K562 (cell line): ENCODE data around the gene SYNJ2. TPM values are rescaled to one million over a fixed set of nuclear protein-coding genes. Genes with fewer than 3 reads are reported as not detected.
A peak's percentile ranks its signal among the peaks of the same experiment; 100 is the strongest.

Experiments
- CREB1 ChIP-seq, 2 experiments: sonication (generic) in 1 of 2; formaldehyde crosslinking in 1 of 2; IDR thresholded peaks; 2 replicates each; pipeline versions ENCODE4 v1.6.1 to v1.8.0; 2012 to 2022; ENCODE audit warnings: inconsistent platforms in 1 of 2, mild to moderate bottlenecking in 1 of 2, missing genetic modification reagents in 1 of 2, moderate library complexity in 1 of 2
- ELF4 ChIP-seq: fragments of 450-650 bp; formaldehyde crosslinking; IDR thresholded peaks from 2 replicates; pipeline ENCODE4 v1.4.0; 2022; ENCODE audit warnings: missing genetic modification characterization
- FOXJ2 ChIP-seq: fragments of 200-800 bp; sonication (Bioruptor generic); IDR thresholded peaks from 2 replicates; pipeline ENCODE4 v1.6.1; 2016; ENCODE audit warnings: missing genetic modification characterization, missing compliant biosample characterization
- GATAD2B ChIP-seq: fragments of 450-650 bp; IDR thresholded peaks from 2 replicates; pipeline ENCODE4 v1.6.1; 2017; ENCODE audit warnings: mild to moderate bottlenecking, borderline replicate concordance
- GTF2A2 ChIP-seq: IDR thresholded peaks from 2 replicates; pipeline ENCODE4 v1.6.1; 2016; ENCODE audit warnings: mild to moderate bottlenecking, missing genetic modification characterization, missing compliant biosample characterization
- LARP7 ChIP-seq: fragments of 450-650 bp; IDR thresholded peaks from 2 replicates; pipeline ENCODE4 v1.6.1; 2016
- MTF1 ChIP-seq: fragments of 250-450 bp; sonication (Bioruptor Pico); IDR thresholded peaks from 2 replicates; pipeline ENCODE4 v1.9.0; 2021; ENCODE audit warnings: moderate library complexity, mild to moderate bottlenecking, inconsistent platforms, borderline replicate concordance
- MYBL2 ChIP-seq, 2 experiments: fragments of 450-650 bp in 1 of 2; sonication (generic) in 1 of 2; formaldehyde crosslinking in 1 of 2; IDR thresholded peaks; 2 replicates each; pipeline versions ENCODE4 v1.6.1 to v1.8.1; 2017 to 2022; ENCODE audit warnings: borderline replicate concordance in 1 of 2, inconsistent platforms in 1 of 2, low read depth in 1 of 2, mild to moderate bottlenecking in 1 of 2, missing genetic modification reagents in 1 of 2, moderate library complexity in 1 of 2
- NCOA4 ChIP-seq: fragments of 450-650 bp; IDR thresholded peaks from 2 replicates; pipeline ENCODE4 v1.6.1; 2018; ENCODE audit warnings: mild to moderate bottlenecking; ENCODE audit not compliant: partially characterized antibody
- NELFE ChIP-seq: IDR thresholded peaks from 2 replicates; pipeline ENCODE4 v1.6.1; 2011; ENCODE audit warnings: mild to moderate bottlenecking; ENCODE audit not compliant: insufficient read depth, insufficient read length
- OTX1 ChIP-seq: fragments of 450-650 bp; formaldehyde crosslinking; IDR thresholded peaks from 2 replicates; pipeline ENCODE4 v1.4.0; 2022; ENCODE audit warnings: mild to moderate bottlenecking
- PHB ChIP-seq: fragments of 250-450 bp; sonication (Bioruptor Pico); IDR thresholded peaks from 2 replicates; pipeline ENCODE4 v1.5.0; 2021
- POLR3G ChIP-seq: IDR thresholded peaks from 2 replicates; pipeline ENCODE4 v1.6.1; 2011; ENCODE audit not compliant: insufficient read length, insufficient replicate concordance; ENCODE audit errors: extremely low read depth
- SIN3A ChIP-seq, 2 experiments: fragments of 150-350 bp in 1 of 2; IDR thresholded peaks; 2 replicates each; pipeline ENCODE4 v1.6.1; 2011 to 2016; ENCODE audit warnings: borderline replicate concordance in 2 of 2, low read depth in 2 of 2, low read length in 2 of 2, mild to moderate bottlenecking in 2 of 2, moderate library complexity in 2 of 2; ENCODE audit not compliant: control insufficient read depth in 1 of 2
- SMARCC2 ChIP-seq: fragments of 450-650 bp; IDR thresholded peaks from 2 replicates; pipeline ENCODE4 v1.6.1; 2017; ENCODE audit warnings: antibody characterized with exemption, moderate library complexity, mild to moderate bottlenecking, low read depth
- TAF1 ChIP-seq: IDR thresholded peaks from 2 replicates; pipeline ENCODE4 v1.6.1; 2011; ENCODE audit warnings: mild to moderate bottlenecking, low read length, moderate library complexity; ENCODE audit not compliant: insufficient read depth, control insufficient read depth, severe bottlenecking; ENCODE audit errors: extremely low read depth
- ZNF75A ChIP-seq: fragments of 450-650 bp; formaldehyde crosslinking; IDR thresholded peaks from 2 replicates; pipeline ENCODE4 v1.4.0; 2020; ENCODE audit warnings: mild to moderate bottlenecking
- polyA plus RNA-seq, 8 experiments: library from polyadenylated mRNA; depleted of rRNA in 4 of 8; stranded (reverse) in 5 of 8; unstranded in 3 of 8; fragments of >200 nt; fragmentation: Nextera tagmentation in 2 of 8; fragmentation: Illumina TruSeq in 1 of 8; extraction: Ambion mirVana in 2 of 8; extraction: Trizol in 1 of 8; gene quantifications; 2 replicates each; pipeline versions ENCODE4 v1.2.1 to v1.2.3, GENCODE V29; 2011 to 2014; ENCODE audit warnings: inconsistent platforms in 1 of 8, missing spikeins in 1 of 8
- total RNA-seq, 7 experiments: library from RNA; depleted of rRNA in 6 of 7; stranded (reverse); fragments of >200 nt in 6 of 7; fragmentation: Illumina TruSeq in 2 of 7; extraction: Trizol in 2 of 7; gene quantifications; 2 replicates each; pipeline versions ENCODE4 v1.2.1 to v1.2.3, GENCODE V29; 2011 to 2021; ENCODE audit warnings: low replicate concordance in 1 of 7
- TF ChIP-seq, protein P1 (sequence below): fragments of 250-450 bp; sonication (Bioruptor Pico); IDR thresholded peaks from 2 replicates; pipeline ENCODE4 v1.8.0; 2022; ENCODE audit warnings: inconsistent platforms, mild to moderate bottlenecking, moderate library complexity, borderline replicate concordance
- TF ChIP-seq, protein P2 (sequence below): fragments of 450-650 bp; formaldehyde crosslinking; IDR thresholded peaks from 2 replicates; pipeline ENCODE4 v1.4.0; 2022; ENCODE audit warnings: missing genetic modification characterization
- TF ChIP-seq, protein P3 (sequence below): IDR thresholded peaks from 2 replicates; pipeline ENCODE4 v1.6.1; 2011; ENCODE audit warnings: borderline replicate concordance, low read depth, mild to moderate bottlenecking, moderate library complexity, low read length; ENCODE audit not compliant: insufficient read depth, poor library complexity, severe bottlenecking
- TF ChIP-seq, protein P4 (sequence below): fragments of 250-450 bp; sonication (Bioruptor Pico); IDR thresholded peaks from 2 replicates; pipeline ENCODE4 v1.8.0; 2021; ENCODE audit warnings: moderate library complexity, mild to moderate bottlenecking, inconsistent platforms

SYNJ2 gene
- total and polyA plus RNA-seq, 9 of the 15 experiments (the other 6 are each of a cell fraction or from before 2014, with no cell fraction given): 3.0 to 27.7 (median 17.8) TPM

DNA sequence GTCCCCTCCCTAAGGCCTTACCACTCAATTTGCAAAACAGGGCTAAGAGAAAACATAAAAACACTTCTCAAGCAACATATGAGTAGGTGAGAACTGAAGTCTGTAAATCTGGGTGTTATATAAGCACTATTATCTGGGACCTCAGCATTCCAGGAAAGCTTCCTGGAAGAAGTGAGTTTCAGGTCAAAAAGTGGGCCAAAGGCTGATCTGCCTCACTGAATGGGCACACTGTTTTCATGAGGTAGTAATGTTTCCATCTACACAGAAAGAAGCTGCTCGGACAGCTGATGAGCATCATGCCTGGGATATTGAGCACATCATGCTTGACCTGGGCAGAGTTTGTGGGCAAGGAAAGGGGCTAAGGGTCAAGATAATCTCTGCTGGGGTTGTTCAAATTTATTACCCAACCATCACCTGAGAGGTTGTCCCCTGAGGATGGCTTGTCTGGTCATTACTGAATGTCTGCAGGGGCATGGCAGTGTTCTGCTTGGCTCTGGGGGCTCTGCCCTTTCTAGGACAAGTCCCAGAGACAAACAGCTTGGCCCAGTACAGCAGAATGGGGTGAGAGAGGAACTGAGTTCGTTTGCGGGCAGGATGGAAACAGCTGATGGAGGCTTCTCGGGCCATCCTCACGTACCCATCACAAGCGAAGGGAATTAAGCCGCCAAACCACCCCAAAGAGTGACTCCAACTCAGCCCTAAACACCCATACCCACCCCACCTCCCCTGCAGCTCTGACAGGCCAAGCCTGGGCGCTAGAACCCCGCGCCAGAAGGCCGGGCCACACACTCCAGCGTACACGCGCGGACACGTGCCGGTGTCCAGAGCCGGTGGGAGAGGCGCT, 1.2 kb upstream of the SYNJ2 start (continued):
- peak; percentile 54; the same call in 1 of the 2 replicates for TF ChIP-seq OTX1
- TF ChIP-seq, protein P1, sequence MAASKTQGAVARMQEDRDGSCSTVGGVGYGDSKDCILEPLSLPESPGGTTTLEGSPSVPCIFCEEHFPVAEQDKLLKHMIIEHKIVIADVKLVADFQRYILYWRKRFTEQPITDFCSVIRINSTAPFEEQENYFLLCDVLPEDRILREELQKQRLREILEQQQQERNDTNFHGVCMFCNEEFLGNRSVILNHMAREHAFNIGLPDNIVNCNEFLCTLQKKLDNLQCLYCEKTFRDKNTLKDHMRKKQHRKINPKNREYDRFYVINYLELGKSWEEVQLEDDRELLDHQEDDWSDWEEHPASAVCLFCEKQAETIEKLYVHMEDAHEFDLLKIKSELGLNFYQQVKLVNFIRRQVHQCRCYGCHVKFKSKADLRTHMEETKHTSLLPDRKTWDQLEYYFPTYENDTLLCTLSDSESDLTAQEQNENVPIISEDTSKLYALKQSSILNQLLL (CRISPR knock-in tag): no peak
- TF ChIP-seq PHB (CRISPR knock-in tag): no peak
- TF ChIP-seq, protein P2, sequence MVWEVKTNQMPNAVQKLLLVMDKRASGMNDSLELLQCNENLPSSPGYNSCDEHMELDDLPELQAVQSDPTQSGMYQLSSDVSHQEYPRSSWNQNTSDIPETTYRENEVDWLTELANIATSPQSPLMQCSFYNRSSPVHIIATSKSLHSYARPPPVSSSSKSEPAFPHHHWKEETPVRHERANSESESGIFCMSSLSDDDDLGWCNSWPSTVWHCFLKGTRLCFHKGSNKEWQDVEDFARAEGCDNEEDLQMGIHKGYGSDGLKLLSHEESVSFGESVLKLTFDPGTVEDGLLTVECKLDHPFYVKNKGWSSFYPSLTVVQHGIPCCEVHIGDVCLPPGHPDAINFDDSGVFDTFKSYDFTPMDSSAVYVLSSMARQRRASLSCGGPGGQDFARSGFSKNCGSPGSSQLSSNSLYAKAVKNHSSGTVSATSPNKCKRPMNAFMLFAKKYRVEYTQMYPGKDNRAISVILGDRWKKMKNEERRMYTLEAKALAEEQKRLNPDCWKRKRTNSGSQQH (CRISPR knock-in tag): peak; percentile 68; the same call in 1 of the 2 replicates
- no peak for TF ChIP-seq FOXJ2 (tag)
- TF ChIP-seq ZNF75A (CRISPR knock-in tag): no peak
- no peak for TF ChIP-seq SMARCC2
- TF ChIP-seq, protein P3, sequence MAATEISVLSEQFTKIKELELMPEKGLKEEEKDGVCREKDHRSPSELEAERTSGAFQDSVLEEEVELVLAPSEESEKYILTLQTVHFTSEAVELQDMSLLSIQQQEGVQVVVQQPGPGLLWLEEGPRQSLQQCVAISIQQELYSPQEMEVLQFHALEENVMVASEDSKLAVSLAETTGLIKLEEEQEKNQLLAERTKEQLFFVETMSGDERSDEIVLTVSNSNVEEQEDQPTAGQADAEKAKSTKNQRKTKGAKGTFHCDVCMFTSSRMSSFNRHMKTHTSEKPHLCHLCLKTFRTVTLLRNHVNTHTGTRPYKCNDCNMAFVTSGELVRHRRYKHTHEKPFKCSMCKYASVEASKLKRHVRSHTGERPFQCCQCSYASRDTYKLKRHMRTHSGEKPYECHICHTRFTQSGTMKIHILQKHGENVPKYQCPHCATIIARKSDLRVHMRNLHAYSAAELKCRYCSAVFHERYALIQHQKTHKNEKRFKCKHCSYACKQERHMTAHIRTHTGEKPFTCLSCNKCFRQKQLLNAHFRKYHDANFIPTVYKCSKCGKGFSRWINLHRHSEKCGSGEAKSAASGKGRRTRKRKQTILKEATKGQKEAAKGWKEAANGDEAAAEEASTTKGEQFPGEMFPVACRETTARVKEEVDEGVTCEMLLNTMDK: no peak
- no peak for TF ChIP-seq TAF1
- TF ChIP-seq POLR3G: no peak
- TF ChIP-seq, protein P4, sequence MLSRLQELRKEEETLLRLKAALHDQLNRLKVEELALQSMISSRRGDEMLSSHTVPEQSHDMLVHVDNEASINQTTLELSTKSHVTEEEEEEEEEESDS (CRISPR knock-in tag): no peak
- 0 out of 2 replicates have a peak, but pooled peaks have one; percentile 23 for TF ChIP-seq MTF1
- no peak for TF ChIP-seq LARP7
- TF ChIP-seq CREB1 (IDR thresholded peaks at IDR 0.05): no peak; the same call in 1 of the 2 replicates
- no peak for TF ChIP-seq CREB1 (CRISPR knock-in tag; IDR thresholded peaks at IDR 0.05)
- TF ChIP-seq SIN3A (IDR thresholded peaks at IDR 0.05; ENCODE audit: borderline replicate concordance in 2 of 2, control insufficient read depth in 1 of 2, low read depth in 2 of 2, low read length in 2 of 2): no peak
- no peak for TF ChIP-seq MYBL2 (IDR thresholded peaks at IDR 0.05; ENCODE audit: low read depth)
- TF ChIP-seq MYBL2 (CRISPR knock-in tag; IDR thresholded peaks at IDR 0.05; ENCODE audit: borderline replicate concordance): no peak
- no peak for TF ChIP-seq GTF2A2 (tag)
- TF ChIP-seq ELF4 (CRISPR knock-in tag): no peak
- no peak for TF ChIP-seq GATAD2B
- TF ChIP-seq NCOA4: no peak
- TF ChIP-seq NELFE: no peak
